GM11168 (cell line): Measurements from ENCODE around the gene SLC47A2.

Experiments
- in situ Hi-C: fragments of 300-500 bp; cut with MboI; formaldehyde crosslinking; loops from one replicate; pipeline ENCODE4 v1.12.0; 2022; ENCODE audit warnings: low sequenced_read_pairs; ENCODE audit not compliant: unreplicated experiment

The SLC47A2 gene

DNA sequence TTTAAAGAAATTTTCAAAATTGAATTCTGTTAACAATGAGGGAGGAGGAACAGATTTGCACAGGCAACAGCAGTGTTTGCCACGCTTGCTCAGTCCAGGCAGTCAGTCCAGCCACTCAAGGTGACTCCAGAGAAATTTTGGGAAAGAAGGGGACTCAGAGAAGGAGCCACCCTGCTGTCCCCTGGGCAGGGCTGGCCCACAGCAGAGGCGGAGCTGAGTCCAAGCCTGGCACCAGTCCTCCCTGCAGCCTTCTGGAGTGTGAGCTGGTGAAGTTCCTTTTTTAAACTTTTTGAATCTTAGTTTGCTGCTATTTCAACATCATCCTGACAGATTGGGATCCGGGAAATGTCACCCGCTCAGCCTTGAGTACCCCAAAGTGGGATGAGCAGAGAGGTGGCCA lies 14.5 kb upstream of the SLC47A2 start:
- in situ Hi-C loops, result no loop called here

DNA sequence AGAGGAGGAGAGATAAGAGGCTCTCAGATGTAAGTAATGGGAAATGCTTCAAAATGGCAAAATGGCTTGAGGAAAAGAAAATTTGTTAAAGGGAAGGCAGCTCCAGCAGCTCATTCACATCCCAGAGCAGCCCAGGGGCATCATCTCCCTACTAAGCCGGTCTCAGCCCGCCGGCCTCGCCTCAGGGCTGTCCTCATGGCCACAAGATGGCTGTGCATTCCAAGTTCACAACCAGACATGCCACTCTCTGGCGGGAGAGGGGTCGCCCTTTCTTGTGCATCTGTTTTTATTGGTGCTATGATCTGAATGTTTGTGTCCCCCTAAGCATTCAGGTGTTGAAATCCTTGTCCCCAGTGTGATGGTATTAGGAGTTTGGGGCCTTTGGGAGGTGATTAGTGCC lies 13.5 kb upstream of the SLC47A2 start:
- in situ Hi-C loops, result no loop called here

GRCh38 chr17:19728084-19728495 lies 11.7 kb upstream of the SLC47A2 start:
- in situ Hi-C loops, result no loop called here

DNA sequence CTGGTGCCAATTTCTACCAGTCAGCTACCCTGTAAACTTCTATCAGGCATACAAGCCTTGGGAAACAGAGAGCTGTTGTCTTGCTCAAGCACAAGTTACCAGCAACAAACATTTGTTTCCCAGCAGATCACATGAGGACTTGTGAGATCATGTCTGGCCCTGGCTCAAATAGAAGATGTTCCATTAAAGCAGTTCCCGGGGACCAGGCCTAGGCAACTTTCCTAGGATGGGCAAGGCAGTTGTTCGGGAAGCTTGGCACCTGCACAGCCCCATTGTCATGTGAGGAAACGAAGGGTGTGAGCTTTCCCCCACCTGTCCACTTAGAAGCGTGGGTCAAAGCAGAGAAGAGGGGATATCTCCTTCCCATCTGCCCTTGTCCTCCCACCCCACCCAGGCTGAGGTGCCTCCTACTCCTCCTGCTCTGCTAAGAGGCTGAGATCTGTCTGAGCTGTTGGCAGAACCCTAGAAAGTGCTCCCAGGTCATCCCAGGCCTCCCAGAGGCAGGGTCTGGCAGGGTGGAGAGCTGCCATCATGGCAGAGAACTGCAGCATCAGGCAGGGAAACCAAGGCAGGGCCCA lies 11.2 kb upstream of the SLC47A2 start:
- in situ Hi-C loops, result no loop called here

DNA sequence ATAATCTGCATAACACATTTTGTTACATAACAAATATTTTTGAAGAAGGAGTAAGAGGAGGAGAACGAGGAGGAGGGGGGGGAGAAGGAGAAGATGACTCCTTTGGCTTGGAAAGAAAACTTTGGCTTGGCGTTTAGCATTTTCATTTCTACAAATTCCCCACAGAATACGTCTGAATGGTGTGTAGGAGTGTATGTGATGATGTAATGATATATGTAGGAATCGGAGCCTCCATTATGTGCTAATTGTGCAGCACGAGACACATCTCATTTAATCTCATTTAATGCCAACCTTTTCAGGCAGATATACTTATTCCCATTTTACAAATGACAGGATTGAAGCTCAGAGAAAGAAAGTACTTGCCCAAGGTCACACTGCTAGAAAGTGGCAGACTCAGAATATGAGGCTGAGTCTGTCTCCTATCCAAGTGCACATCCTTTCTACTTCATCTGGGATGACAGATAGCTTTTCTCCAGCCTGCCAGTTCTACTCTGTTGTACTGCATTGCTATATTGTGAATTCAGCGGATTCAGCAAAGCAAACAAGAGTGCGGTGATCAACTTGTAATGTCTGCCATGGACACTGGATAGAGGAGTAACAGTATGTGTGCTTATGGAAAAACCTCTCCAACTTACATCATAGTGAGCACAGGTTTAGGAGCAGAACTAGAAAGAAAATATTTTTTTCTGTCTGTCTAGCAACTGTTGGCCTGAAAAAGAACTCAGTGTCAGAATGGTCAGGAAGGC lies 10.4 kb upstream of the SLC47A2 start:
- in situ Hi-C loops, result no loop called here

- in situ Hi-C loops, result no loop called here
Measured at GRCh38 chr17:19725486-19725885, 9.1 kb upstream of the SLC47A2 start.

DNA sequence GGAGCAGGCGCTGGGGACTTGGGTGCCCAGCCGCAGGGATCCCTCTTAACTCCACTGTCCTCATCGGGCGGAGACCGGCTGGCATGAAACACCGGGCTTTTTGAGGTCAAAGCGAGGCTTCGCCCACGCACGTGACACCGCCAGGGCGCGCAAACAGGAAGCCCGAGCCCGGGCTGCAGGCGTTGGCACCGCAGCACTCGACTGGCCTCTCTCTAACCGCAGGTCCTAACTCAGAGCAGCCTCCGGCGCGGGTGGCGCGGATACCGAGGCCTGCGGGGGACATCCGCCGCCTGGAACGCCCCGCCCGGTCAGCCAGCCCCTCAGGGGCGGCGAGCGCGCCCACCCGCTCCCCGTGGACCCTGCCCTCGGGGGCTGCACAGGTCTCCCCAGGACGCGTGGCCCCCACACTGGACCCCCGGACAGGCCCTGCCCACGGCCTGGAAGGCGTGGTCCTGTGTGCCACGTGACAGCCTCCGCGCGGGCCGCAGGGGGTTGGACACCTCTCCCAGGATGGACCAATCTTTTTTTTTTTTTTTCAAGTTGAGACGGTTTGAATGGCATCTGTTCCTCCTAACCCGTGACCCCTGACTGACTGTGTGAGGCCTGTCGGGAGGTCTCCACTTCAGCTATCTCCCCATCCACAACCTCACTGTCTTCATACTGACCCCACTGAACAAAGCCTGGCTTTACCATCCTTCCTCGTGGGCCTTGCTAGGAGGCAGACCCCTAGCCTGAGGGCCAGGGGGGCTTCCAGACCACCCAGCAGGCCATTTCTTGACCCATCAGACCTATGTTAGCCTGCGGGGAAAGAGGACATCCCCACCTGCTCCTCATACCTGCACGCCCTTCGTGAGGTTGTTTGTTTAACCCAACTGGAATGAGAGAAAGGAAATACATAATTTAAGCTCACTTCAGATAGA lies 8.4 kb upstream of the SLC47A2 start:
- in situ Hi-C loops, result no loop called here

- in situ Hi-C loops, result no loop called here
Measured at GRCh38 chr17:19723964-19724363, 7.6 kb upstream of the SLC47A2 start.

DNA sequence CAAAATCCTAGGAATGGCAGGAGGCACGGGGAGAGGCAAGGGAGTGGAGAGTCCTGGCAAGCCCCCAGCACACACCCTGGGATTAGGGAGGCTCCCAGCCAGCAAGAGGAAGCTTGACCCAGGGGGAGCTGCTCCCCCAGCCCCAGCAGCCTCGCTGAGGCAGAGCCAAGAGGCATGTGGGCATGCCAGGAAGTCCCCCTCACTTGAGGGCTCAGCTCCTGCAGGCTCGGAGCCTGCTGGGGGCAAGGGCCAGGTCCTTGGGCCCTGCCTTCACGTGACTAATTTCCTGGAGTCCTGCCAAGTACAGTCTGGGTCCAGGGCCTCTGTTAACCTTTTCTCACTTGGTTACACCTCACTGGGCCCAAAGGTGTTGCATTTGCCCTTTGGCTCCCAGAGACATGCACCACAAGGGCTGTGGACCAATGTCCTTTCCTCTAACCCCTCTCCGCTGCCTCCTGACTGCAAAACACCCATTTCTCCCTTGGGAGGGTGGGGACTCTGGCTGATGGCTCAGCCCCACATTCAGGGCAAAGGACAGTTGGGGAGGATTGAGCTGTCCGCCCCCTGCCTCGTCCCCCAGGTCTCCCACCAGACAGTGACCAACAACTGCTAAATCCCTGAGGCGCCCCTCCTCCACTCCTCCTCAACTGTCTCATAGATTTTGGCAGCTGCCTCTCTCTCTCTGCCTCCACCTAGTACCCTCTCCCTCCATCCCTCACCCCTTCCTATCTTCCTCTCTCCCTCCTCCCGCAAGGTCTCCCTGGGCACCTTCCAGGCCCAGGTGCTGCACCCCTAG lies 4.4 kb upstream of the SLC47A2 start:
- in situ Hi-C loops, result no loop called here

- in situ Hi-C loops, result no loop called here
Measured at GRCh38 chr17:19720210-19720475, 3.8 kb upstream of the SLC47A2 start.

DNA sequence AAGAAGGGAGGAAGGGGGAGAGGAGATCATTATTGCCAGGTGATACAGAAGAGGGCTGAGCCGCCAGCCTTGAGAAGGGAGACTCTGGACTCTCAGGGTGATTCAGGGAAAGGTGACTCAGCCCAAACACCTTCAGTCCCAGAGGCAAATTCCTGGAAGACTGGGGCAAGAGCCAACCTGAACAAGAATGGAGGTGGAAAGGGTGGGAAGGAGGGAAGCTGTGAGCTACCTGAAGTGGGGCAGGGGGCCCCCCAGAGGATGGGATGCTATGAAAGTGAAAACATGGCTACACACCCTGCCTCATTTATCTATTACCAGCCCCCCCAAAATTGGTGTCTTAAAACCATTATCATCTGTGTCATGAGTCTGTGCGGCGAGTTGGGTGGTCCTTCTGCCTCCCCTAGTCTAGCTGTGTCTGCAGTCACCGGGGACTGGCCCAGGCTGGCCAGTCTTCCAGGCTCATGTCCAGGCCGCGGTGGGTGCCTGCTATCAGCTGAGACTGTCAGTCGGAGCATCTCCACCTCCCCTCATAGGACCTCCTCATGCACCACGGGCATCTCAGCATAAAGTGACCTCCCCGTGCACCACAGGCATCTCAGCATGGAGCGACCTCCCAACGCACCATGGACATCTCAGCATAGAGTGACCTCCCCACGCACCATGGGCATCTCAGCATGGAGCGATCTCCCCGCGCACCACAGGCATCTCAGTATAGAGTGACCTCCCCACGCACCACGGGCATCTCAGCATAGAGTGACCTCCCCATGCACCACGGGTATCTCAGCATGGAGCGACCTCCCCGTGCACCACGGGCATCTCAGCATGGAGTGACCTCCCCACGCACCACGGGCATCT lies 3.2 kb upstream of the SLC47A2 start:
- in situ Hi-C loops, result no loop called here

DNA sequence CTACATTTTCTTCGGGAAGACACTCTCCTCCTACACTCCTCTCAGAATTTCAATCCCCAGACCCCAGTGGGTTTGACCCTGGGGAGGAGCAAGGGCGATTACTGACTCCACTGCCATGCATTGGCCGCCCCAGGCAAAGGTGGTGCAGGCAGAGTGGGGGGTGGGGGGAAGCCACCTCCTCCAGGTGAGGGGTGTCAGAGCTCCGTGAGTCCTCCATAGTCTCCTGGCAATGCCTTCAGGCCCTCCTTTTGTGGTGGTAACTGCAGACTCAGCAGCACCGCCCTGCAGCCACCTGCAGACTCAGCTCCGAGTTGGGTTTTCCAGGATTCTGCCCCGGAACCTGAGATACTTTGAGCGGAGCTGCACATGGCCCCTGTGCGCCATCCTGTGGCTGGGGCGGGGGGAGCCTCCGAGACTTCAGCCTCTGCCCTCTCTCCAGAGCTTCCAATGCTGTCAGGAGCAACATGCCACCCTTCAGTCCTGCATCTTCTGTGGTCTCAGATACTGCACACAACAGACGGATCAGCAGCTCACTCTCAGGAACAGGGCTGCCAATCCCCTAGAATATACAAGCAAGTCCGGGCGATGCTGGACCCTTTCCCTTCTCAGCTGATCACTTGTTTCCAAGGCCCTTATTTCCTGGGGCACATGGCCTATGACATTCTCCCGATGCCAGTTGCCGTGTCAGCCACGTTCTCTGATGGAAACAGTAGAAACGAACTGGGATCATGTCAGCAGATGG lies 2.4 kb upstream of the SLC47A2 start:
- in situ Hi-C loops, result no loop called here

- in situ Hi-C loops, result no loop called here
Measured at GRCh38 chr17:19718041-19718612, 1.7 kb upstream of the SLC47A2 start.

DNA sequence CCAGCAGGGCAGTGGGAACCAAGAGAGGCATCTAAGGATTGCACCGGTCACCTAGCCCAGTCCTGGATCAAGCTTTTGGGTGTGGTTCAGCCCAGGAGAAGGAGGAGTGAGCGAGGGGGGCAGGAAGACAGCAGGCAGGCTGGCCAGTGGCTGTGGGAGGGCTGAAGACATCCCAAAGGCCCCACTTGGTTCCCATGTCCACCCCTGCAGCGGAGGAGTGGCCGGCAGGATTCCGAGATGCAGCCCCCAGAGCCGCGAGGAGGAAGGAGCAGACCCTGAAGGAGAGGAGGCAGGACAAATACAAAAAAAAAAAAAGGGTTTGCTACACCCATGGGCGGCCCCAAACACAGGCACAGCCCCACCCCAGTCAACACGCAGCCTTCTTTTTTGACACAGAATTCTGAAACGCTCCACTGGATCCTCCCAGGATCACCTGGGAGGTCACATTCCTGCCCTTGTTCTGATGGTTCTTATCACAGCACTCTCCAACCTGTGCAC lies 1.1 kb upstream of the SLC47A2 start:
- in situ Hi-C loops, result no loop called here

- in situ Hi-C loops, result no loop called here
Measured at GRCh38 chr17:19717031-19717360, 612 bp upstream of the SLC47A2 start.

- in situ Hi-C loops, result no loop called here
Measured at GRCh38 chr17:19714542-19715411, 1.6 kb downstream of the SLC47A2 start.

DNA sequence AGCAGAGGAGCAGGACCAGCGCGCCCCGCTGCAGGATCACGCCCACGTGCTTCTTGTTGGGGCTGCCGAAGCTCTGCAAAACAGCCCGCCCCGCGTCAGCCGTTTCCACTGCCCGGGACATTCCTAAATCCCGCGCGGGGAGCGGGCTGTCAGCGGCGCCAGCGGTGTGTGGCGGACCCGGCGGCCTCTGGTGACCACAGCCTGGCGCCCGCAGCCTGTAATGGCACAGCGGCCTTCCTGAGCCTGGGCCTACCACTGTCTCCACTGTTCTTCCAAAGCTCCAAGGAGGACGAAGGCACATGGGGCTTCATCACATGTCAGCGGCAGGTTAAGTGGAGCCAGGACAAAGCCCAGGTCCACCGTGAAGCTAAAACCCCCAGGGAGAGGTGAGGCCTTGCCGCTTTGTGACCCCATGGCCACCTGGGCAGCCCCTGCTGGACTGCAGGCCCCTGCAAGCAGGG lies 2.5 kb downstream of the SLC47A2 start:
- in situ Hi-C loops, result no loop called here

- in situ Hi-C loops, result no loop called here
Measured at GRCh38 chr17:19713462-19713861, 2.9 kb downstream of the SLC47A2 start.
